Muscle layer of duodenum (tissue), 2 donors: ENCODE measurements around the gene SLC23A3.

Experiments
- H3K27ac ChIP-seq: one replicate; pipeline ENCODE4 v1.7.0; 2013; ENCODE audit warnings: mild to moderate bottlenecking, low read length
- H3K27me3 ChIP-seq: one replicate; pipeline ENCODE4 v1.7.0; 2013; ENCODE audit warnings: low read depth, mild to moderate bottlenecking, control low read depth, low read length
- H3K36me3 ChIP-seq, 2 donors: one replicate each; pipeline ENCODE4 v1.7.0; 2013; ENCODE audit warnings: low read length in 2 of 2, control low read depth in 1 of 2, mild to moderate bottlenecking in 1 of 2; ENCODE audit not compliant: insufficient read depth in 2 of 2, control insufficient read depth in 1 of 2
- H3K4me1 ChIP-seq, 2 donors: one replicate each; pipeline ENCODE4 v1.7.0; 2013; ENCODE audit warnings: low read length in 2 of 2, mild to moderate bottlenecking in 2 of 2, control low read depth in 1 of 2, moderate library complexity in 1 of 2; ENCODE audit not compliant: insufficient read depth in 2 of 2, control insufficient read depth in 1 of 2
- H3K4me3 ChIP-seq, 2 donors: one replicate each; pipeline ENCODE4 v1.7.0; 2013; ENCODE audit warnings: low read length in 2 of 2, low read depth in 1 of 2, mild to moderate bottlenecking in 1 of 2
- H3K9me3 ChIP-seq, 2 donors: one replicate each; pipeline ENCODE4 v1.7.0; 2013; ENCODE audit warnings: low read length in 2 of 2, control low read depth in 1 of 2, mild to moderate bottlenecking in 1 of 2; ENCODE audit not compliant: control insufficient read depth in 1 of 2
- donor health status: healthy.

SLC23A3 gene

GRCh38 chr2:219210886-219211362, 41.1 kb upstream of the SLC23A3 start:
- Histone ChIP-seq H3K27ac (no peak overlapping the region), H3K27me3 (no peaks in the 10 kb centered on the region), H3K4me1 (peaks cover 12 to 15% of the 10 kb centered on the region in 2 donors), H3K4me3 (no peak overlapping the region), H3K9me3 (no peaks in the 10 kb centered on the region), H3K36me3 (peaks cover 15 to 68% of the 10 kb centered on the region in 2 donors)

GRCh38 chr2:219210196-219210885, 40.5 kb upstream of the SLC23A3 start:
- Histone ChIP-seq H3K27ac (no peak overlapping the region), H3K4me1 (peaks cover 12 to 15% of the 10 kb centered on the region in 2 donors), H3K4me3 (no peak overlapping the region), H3K9me3 (no peaks in the 10 kb centered on the region), H3K36me3 (peaks cover 15 to 62% of the 10 kb centered on the region in 2 donors), H3K27me3 (no peaks in the 10 kb centered on the region)

GRCh38 chr2:219209236-219210195, 39.7 kb upstream of the SLC23A3 start:
- peaks cover 15 to 56% of the 10 kb centered on the region in 2 donors for H3K36me3 ChIP-seq

GRCh38 chr2:219207884-219208740, 38.3 kb upstream of the SLC23A3 start:
- H3K36me3 ChIP-seq = peaks cover 7 to 42% of the 10 kb centered on the region in 2 donors
- H3K27ac ChIP-seq = no peak overlapping the region
- H3K27me3 ChIP-seq = no peaks in the 10 kb centered on the region
- no peaks in the 10 kb centered on the region for H3K9me3 ChIP-seq
- peak overlapping the region in 1 of 2 donors; percentile 65 for H3K4me3 ChIP-seq
- peaks cover 12 to 15% of the 10 kb centered on the region in 2 donors for H3K4me1 ChIP-seq

More at GRCh38 chr2:219209236-219210195, 39.7 kb upstream of the SLC23A3 start:
- Histone ChIP-seq H3K9me3 (no peaks in the 10 kb centered on the region), H3K4me1 (peaks cover 12 to 15% of the 10 kb centered on the region in 2 donors), H3K27ac (no peak overlapping the region), H3K27me3 (no peaks in the 10 kb centered on the region), H3K4me3 (no peak overlapping the region)

GRCh38 chr2:219207134-219207883, 37.5 kb upstream of the SLC23A3 start:
- Histone ChIP-seq H3K27ac (peak overlapping the region; percentile 7), H3K27me3 (no peaks in the 10 kb centered on the region), H3K4me1 (peaks cover 12 to 15% of the 10 kb centered on the region in 2 donors), H3K9me3 (no peaks in the 10 kb centered on the region), H3K4me3 (peak overlapping the region; percentile 61 to 65), H3K36me3 (peaks cover 7 to 34% of the 10 kb centered on the region in 2 donors)

- Histone ChIP-seq H3K36me3 (peaks cover 7 to 30% of the 10 kb centered on the region in 2 donors), H3K27ac (peak within 1 kb of the TSS; percentile 92), H3K27me3 (no peaks in the 10 kb centered on the region), H3K4me3 (peak within 1 kb of the TSS; percentile 61 to 70), H3K9me3 (no peaks in the 10 kb centered on the region), H3K4me1 (peaks cover 12 to 15% of the 10 kb centered on the region in 2 donors)
Observed at GRCh38 chr2:219206328-219207133, 36.7 kb upstream of the SLC23A3 start, which contains the start of gene ZFAND2B. TSS of gene ZFAND2B (plus strand) at chr2:219206782. CDS start at chr2:219206988, 206 bp downstream.

- Histone ChIP-seq H3K27me3 (no peaks in the 10 kb centered on the region), H3K4me1 (peaks cover 12 to 15% of the 10 kb centered on the region in 2 donors), H3K36me3 (peaks cover 7 to 28% of the 10 kb centered on the region in 2 donors), H3K9me3 (no peaks in the 10 kb centered on the region), H3K4me3 (peak overlapping the region; percentile 61 to 70), H3K27ac (peak overlapping the region; percentile 92)
Observed at GRCh38 chr2:219205981-219206327, 36.1 kb upstream of the SLC23A3 start.

- peaks cover 12 to 15% of the 10 kb centered on the region in 2 donors for H3K4me1 ChIP-seq
- H3K36me3 ChIP-seq = peaks cover 7 to 20% of the 10 kb centered on the region in 2 donors
- H3K27ac ChIP-seq = no peak overlapping the region
- H3K27me3 ChIP-seq = no peaks in the 10 kb centered on the region
- no peak overlapping the region for H3K4me3 ChIP-seq
- no peaks in the 10 kb centered on the region for H3K9me3 ChIP-seq
Observed at GRCh38 chr2:219205165-219205538, 35.3 kb upstream of the SLC23A3 start.

GRCh38 chr2:219204425-219205164, 34.8 kb upstream of the SLC23A3 start:
- H3K4me1 ChIP-seq = peaks cover 12 to 15% of the 10 kb centered on the region in 2 donors
- H3K27me3 ChIP-seq = no peaks in the 10 kb centered on the region
- peaks cover 7 to 15% of the 10 kb centered on the region in 2 donors for H3K36me3 ChIP-seq
- H3K4me3 ChIP-seq = no peak overlapping the region
- H3K9me3 ChIP-seq = no peaks in the 10 kb centered on the region
- H3K27ac ChIP-seq = no peak overlapping the region
